ENCODE measurements around the gene LRRC14B. TPM values are rescaled to one million over a fixed set of nuclear protein-coding genes. Genes with fewer than 3 reads are reported as not detected.
A peak's percentile ranks its signal among the peaks of the same experiment; 100 is the strongest.

Gene LRRC14B
- total RNA-seq, 3 donors from 2014 or later (not counting 1 experiment from before 2014, with no cell fraction given), result not detected

DNA sequence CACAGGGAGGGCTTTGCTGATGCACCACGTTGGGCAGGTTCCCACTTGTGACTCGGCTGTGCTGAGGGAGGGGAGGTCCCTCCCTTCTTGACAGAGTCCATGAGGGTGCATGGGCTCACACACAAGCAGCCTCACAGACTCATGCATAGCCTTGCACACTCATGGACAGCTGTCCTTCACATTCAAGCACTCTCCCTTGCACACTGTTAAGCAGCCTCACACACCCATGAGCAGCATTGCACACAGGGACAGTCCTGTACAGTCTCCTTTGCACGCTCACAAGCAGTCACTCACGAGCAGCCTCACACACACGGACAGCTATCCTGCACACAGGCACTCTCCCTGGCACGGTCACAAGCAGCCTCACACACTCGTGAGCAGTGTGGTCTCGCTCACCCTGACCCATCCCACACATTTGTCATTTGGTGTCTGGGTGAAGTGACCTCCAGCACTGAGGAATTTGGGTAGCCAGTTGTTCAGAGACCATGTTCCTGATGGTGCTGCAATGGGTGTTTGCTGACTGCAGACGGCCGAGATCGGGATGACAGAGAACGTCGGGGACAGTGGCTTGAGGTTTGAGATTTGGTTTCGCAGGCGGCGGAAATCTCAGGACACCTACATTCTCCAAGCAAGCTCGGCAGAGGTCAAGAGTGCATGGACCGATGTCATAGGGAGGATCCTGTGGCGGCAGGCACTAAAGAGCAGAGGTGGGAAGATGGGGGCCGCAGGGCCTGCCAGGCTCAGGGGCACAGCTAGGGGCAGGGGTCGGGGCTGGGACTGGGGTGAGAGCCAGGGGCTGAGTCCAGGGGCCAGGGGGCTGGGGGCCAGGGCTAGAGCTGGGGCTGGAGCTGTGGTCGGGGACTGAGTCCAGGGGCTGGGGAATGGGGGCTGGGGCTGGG is 17.7 kb upstream of the LRRC14B start:
- WGBS (ENCODE audit: insufficient coverage), result 88% methylated on average over 22 of the region's 22 CpGs
- ATAC-seq, result peak in 1 of 3 donors; percentile 22
- TF ChIP-seq, protein P1, sequence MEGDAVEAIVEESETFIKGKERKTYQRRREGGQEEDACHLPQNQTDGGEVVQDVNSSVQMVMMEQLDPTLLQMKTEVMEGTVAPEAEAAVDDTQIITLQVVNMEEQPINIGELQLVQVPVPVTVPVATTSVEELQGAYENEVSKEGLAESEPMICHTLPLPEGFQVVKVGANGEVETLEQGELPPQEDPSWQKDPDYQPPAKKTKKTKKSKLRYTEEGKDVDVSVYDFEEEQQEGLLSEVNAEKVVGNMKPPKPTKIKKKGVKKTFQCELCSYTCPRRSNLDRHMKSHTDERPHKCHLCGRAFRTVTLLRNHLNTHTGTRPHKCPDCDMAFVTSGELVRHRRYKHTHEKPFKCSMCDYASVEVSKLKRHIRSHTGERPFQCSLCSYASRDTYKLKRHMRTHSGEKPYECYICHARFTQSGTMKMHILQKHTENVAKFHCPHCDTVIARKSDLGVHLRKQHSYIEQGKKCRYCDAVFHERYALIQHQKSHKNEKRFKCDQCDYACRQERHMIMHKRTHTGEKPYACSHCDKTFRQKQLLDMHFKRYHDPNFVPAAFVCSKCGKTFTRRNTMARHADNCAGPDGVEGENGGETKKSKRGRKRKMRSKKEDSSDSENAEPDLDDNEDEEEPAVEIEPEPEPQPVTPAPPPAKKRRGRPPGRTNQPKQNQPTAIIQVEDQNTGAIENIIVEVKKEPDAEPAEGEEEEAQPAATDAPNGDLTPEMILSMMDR (IDR thresholded peaks at IDR 0.05), result no peak

DNA sequence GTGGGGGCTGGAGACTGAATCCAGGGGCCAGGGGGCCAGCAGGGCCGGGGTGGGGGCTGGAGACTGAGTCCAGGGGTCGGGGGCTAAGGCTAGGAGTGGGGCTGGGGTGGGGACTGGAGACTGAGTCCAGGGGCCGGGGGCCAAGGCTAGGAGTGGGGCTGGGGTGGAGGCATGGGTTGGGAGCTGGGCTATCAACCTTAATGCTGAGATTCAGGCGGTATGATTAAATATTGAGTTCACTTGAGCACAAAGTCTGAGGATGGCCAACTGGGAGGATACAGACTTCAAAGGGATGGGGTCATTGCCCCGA is 17.0 kb upstream of the LRRC14B start:
- Histone ChIP-seq H3K9me3 (ENCODE audit: control insufficient read depth, insufficient read depth, low read length) (no peaks in the 10 kb centered on the region), H3K27me3 (ENCODE audit: control insufficient read depth, insufficient read depth, low read length) (no peaks in the 10 kb centered on the region), H3K27ac (ENCODE audit: low read length) (no peak overlapping the region), H3K4me1 (ENCODE audit: control insufficient read depth, insufficient read depth, low read length) (no peaks in the 10 kb centered on the region), H3K36me3 (ENCODE audit: control insufficient read depth, insufficient read depth, low read length) (no peaks in the 10 kb centered on the region), H3K4me3 (ENCODE audit: low read length) (no peak overlapping the region)
- WGBS (ENCODE audit: insufficient coverage), result 84% methylated on average over 5 of the region's 5 CpGs
- Mint-ChIP-seq H3K4me3 (no peak overlapping the region), H3K27me3 (ENCODE audit: low read depth in 2 of 2) (no peaks in the 10 kb centered on the region), H3K4me1 (no peaks in the 10 kb centered on the region), H3K9me3 (no peaks in the 10 kb centered on the region), H3K27ac (no peak overlapping the region), H3K36me3 (no peaks in the 10 kb centered on the region)
- ATAC-seq (no peak), DNase-seq (no peak)
- intact Hi-C loops (cut with micrococcal nuclease), result no loop called here
- TF ChIP-seq, protein P1 (IDR thresholded peaks at IDR 0.05), result no peak

More for the DNA sequence above, 17.7 kb upstream of the LRRC14B start:
- H3K36me3 ChIP-seq (ENCODE audit: control insufficient read depth, insufficient read depth, low read length), result no peaks in the 10 kb centered on the region
- Mint-ChIP-seq H3K27me3 (ENCODE audit: low read depth in 2 of 2) (no peaks in the 10 kb centered on the region), H3K36me3 (no peaks in the 10 kb centered on the region), H3K27ac (no peak overlapping the region), H3K9me3 (no peaks in the 10 kb centered on the region), H3K4me3 (no peak overlapping the region), H3K4me1 (no peaks in the 10 kb centered on the region)
- no peaks in the 10 kb centered on the region for H3K9me3 ChIP-seq (ENCODE audit: control insufficient read depth, insufficient read depth, low read length)
- H3K27me3 ChIP-seq (ENCODE audit: control insufficient read depth, insufficient read depth, low read length), result no peaks in the 10 kb centered on the region
- H3K27ac ChIP-seq (ENCODE audit: low read length), result no peak overlapping the region
- DNase-seq, result no peak
- H3K4me1 ChIP-seq (ENCODE audit: control insufficient read depth, insufficient read depth, low read length), result no peaks in the 10 kb centered on the region
- H3K4me3 ChIP-seq (ENCODE audit: low read length), result no peak overlapping the region
- intact Hi-C loops (cut with micrococcal nuclease), result no loop called here

DNA sequence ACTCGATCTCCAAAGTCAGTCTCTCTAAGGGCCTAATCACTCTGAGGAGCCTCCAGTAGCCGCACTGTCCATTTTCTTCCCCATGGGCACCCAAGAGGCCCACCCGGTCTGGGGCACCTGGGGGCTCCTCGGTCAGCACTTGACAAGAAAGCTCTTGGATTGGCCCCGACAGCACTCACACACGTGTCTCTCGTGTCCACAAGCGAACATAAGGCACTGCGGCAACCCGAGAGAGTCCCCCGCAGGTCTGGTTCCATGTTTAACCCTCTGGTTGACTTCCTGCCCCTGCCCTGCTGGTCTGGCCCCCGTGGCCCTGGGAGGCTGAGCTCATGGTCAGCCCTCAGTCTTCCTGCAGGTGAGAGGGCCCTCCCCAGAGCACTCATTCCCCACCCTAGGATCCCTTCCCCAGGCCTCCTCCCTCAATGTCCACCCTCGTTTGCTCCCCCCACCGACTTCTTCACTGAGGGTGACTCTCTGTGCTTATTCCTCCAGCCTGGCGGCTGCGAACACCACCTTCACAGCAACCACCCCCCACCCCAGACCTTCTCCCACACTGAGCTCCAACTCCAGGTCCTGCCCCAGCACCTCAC is 16.3 kb upstream of the LRRC14B start:
- Mint-ChIP-seq H3K4me3 (no peak overlapping the region), H3K27ac (no peak overlapping the region), H3K4me1 (no peaks in the 10 kb centered on the region), H3K27me3 (ENCODE audit: low read depth in 2 of 2) (peaks cover 0 to 3% of the 10 kb centered on the region in 2 donors), H3K36me3 (no peaks in the 10 kb centered on the region), H3K9me3 (no peaks in the 10 kb centered on the region)
- no peaks in the 10 kb centered on the region for H3K36me3 ChIP-seq (ENCODE audit: control insufficient read depth, insufficient read depth, low read length)
- TF ChIP-seq, protein P1 (IDR thresholded peaks at IDR 0.05), result no peak
- WGBS (ENCODE audit: insufficient coverage), result 89% methylated on average over 16 of the region's 16 CpGs
- ATAC-seq, result no peak
- intact Hi-C loops (cut with micrococcal nuclease), result no loop called here
- H3K27me3 ChIP-seq (ENCODE audit: control insufficient read depth, insufficient read depth, low read length), result no peaks in the 10 kb centered on the region
- H3K4me3 ChIP-seq (ENCODE audit: low read length), result no peak overlapping the region
- H3K27ac ChIP-seq (ENCODE audit: low read length), result no peak overlapping the region
- no peak for DNase-seq
- H3K9me3 ChIP-seq (ENCODE audit: control insufficient read depth, insufficient read depth, low read length), result no peaks in the 10 kb centered on the region
- H3K4me1 ChIP-seq (ENCODE audit: control insufficient read depth, insufficient read depth, low read length), result no peaks in the 10 kb centered on the region
